HepG2 (cell line): ENCODE data around the gene GPS2. TPM values are rescaled to one million over a fixed set of nuclear protein-coding genes. Genes with fewer than 3 reads are reported as not detected.
A peak's percentile ranks its signal among the peaks of the same experiment; 100 is the strongest.

Experiments
- ARID4A ChIP-seq: sonication (generic); formaldehyde crosslinking; IDR thresholded peaks from 2 replicates; pipeline ENCODE4 v1.5.0; 2020; ENCODE audit warnings: mild to moderate bottlenecking, missing genetic modification reagents, borderline replicate concordance
- EEA1 ChIP-seq: sonication (generic); formaldehyde crosslinking; IDR thresholded peaks from 2 replicates; pipeline ENCODE4 v1.5.1; 2020; ENCODE audit warnings: mild to moderate bottlenecking, missing genetic modification reagents, borderline replicate concordance
- FOXA1 ChIP-seq, 2 experiments: fragments of 450-650 bp in 1 of 2; sonication (generic) in 1 of 2; formaldehyde crosslinking in 1 of 2; IDR thresholded peaks; 2 replicates each; pipeline versions ENCODE4 v1.4.0 to v1.6.1; 2016 to 2020; ENCODE audit warnings: missing genetic modification reagents in 1 of 2
- JUND ChIP-seq: sonication (generic); formaldehyde crosslinking; IDR thresholded peaks from 2 replicates; pipeline ENCODE4 v1.8.0; 2022; ENCODE audit warnings: mild to moderate bottlenecking, missing genetic modification reagents
- LRRFIP1 ChIP-seq: sonication (generic); formaldehyde crosslinking; conservative IDR thresholded peaks from 2 replicates; pipeline ENCODE4 v1.4.0; 2020; ENCODE audit warnings: missing genetic modification reagents
- NFKB2 ChIP-seq: sonication (generic); formaldehyde crosslinking; IDR thresholded peaks from 2 replicates; pipeline ENCODE4 v1.4.0; 2020; ENCODE audit warnings: missing genetic modification reagents, borderline replicate concordance
- SOX6 ChIP-seq, 2 experiments: fragments of 450-650 bp in 1 of 2; sonication (generic) in 1 of 2; formaldehyde crosslinking in 1 of 2; IDR thresholded peaks; 2 replicates each; pipeline versions ENCODE4 v1.4.0 to v1.6.1; 2017 to 2020; ENCODE audit warnings: antibody characterized with exemption in 1 of 2, mild to moderate bottlenecking in 1 of 2, missing genetic modification reagents in 1 of 2
- ZNF24 ChIP-seq: fragments of 450-650 bp; IDR thresholded peaks from 2 replicates; pipeline ENCODE4 v1.6.1; 2017; ENCODE audit warnings: antibody characterized with exemption, mild to moderate bottlenecking
- ZNF275 ChIP-seq: sonication (generic); formaldehyde crosslinking; IDR thresholded peaks from 2 replicates; pipeline ENCODE4 v1.8.0; 2022; ENCODE audit warnings: missing genetic modification reagents, mild to moderate bottlenecking, inconsistent platforms, borderline replicate concordance
- ZNF501 ChIP-seq: sonication (generic); formaldehyde crosslinking; IDR thresholded peaks from 2 replicates; pipeline ENCODE4 v1.5.1; 2020; ENCODE audit warnings: mild to moderate bottlenecking, moderate library complexity, missing genetic modification reagents
- polyA plus RNA-seq, 8 experiments: library from polyadenylated mRNA; depleted of rRNA in 3 of 8; stranded (reverse) in 7 of 8; unstranded in 1 of 8; fragments of >200 nt; fragmentation: Illumina TruSeq in 4 of 8; extraction: Trizol in 4 of 8; gene quantifications; 2 replicates each; pipeline versions ENCODE4 v1.2.1 to v1.2.3, GENCODE V29; 2011 to 2016; ENCODE audit warnings: low read depth in 4 of 8, missing spikeins in 1 of 8, mixed read lengths in 1 of 8; ENCODE audit not compliant: insufficient read depth in 1 of 8
- total RNA-seq, 5 experiments: library from RNA; depleted of rRNA; stranded (reverse); fragments of >200 nt; fragmentation: Illumina TruSeq; extraction: Trizol; gene quantifications; 2 replicates each; pipeline ENCODE4 v1.2.3, GENCODE V29; 2016; ENCODE audit warnings: low read depth in 1 of 5
- TF ChIP-seq, protein P1 (sequence below): sonication (generic); formaldehyde crosslinking; conservative IDR thresholded peaks from 2 replicates; pipeline ENCODE4 v1.8.0; 2022; ENCODE audit warnings: mild to moderate bottlenecking, moderate library complexity, missing genetic modification reagents
- TF ChIP-seq, protein P2 (sequence below): sonication (generic); formaldehyde crosslinking; IDR thresholded peaks from 2 replicates; pipeline ENCODE4 v1.8.0; 2022; ENCODE audit warnings: mild to moderate bottlenecking, missing genetic modification reagents, borderline replicate concordance
- TF ChIP-seq, protein P3 (sequence below): sonication (generic); formaldehyde crosslinking; IDR thresholded peaks from 2 replicates; pipeline ENCODE4 v1.4.0; 2020; ENCODE audit warnings: missing genetic modification reagents

Gene GPS2
- total and polyA plus RNA-seq, 2 of the 13 experiments (the other 11 are each of a cell fraction or from before 2014, with no cell fraction given): 58.0 to 59.4 TPM

DNA sequence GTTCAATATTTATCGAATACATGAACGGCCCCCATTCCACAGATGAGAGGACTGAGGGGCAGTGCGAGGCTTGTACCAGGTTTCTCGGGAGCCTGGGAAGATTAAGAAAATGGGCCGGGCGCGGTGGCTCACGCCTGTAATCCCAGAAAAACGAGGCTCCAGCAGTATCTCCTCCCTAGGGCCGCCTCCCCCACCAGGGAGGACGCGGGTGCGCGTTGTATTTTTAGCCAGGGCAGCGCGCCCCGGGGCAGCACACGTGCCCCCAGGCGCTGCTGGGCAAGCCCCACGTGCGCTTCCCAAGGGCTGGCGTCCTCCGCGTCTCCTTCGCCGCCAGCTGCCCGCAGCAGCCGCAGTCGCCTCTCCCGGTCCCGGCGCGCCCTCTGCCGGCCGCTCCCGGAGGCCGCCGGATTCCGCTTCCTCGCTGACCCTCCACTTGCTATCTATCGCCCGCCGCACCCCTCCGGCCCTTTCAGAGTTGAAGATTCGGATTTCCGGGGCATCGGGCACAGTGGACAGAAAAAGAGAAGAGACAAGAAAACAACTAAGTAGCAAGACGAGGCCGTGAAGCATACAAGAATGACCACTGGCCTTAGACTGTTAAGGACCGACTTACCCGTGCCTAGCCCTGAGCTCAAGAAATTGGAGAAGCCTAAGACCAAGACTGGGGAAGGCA is 18.8 kb downstream of the GPS2 start (continued):
- TF ChIP-seq LRRFIP1 (no peak), ZNF275 (no peak), SOX6 (IDR thresholded peaks at IDR 0.05) (no peak), SOX6 (CRISPR knock-in tag; IDR thresholded peaks at IDR 0.05) (peak; percentile 34; the same call in 1 of the 2 replicates), JUND (CRISPR knock-in tag) (no peak), ZNF501 (0 out of 2 replicates have a peak, but pooled peaks have one; percentile 28), FOXA1 (IDR thresholded peaks at IDR 0.05) (no peak), FOXA1 (CRISPR knock-in tag; IDR thresholded peaks at IDR 0.05) (no peak), ARID4A (peak; percentile 85), EEA1 (CRISPR knock-in tag) (peak; percentile 28; the same call in 1 of the 2 replicates), NFKB2 (CRISPR knock-in tag) (peak; percentile 72; the same call in 1 of the 2 replicates), ZNF24 (no peak)
- TF ChIP-seq, protein P1, sequence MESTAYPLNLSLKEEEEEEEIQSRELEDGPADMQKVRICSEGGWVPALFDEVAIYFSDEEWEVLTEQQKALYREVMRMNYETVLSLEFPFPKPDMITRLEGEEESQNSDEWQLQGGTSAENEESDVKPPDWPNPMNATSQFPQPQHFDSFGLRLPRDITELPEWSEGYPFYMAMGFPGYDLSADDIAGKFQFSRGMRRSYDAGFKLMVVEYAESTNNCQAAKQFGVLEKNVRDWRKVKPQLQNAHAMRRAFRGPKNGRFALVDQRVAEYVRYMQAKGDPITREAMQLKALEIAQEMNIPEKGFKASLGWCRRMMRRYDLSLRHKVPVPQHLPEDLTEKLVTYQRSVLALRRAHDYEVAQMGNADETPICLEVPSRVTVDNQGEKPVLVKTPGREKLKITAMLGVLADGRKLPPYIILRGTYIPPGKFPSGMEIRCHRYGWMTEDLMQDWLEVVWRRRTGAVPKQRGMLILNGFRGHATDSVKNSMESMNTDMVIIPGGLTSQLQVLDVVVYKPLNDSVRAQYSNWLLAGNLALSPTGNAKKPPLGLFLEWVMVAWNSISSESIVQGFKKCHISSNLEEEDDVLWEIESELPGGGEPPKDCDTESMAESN (CRISPR knock-in tag): peak; percentile 48; the same call in 1 of the 2 replicates
- TF ChIP-seq, protein P2, sequence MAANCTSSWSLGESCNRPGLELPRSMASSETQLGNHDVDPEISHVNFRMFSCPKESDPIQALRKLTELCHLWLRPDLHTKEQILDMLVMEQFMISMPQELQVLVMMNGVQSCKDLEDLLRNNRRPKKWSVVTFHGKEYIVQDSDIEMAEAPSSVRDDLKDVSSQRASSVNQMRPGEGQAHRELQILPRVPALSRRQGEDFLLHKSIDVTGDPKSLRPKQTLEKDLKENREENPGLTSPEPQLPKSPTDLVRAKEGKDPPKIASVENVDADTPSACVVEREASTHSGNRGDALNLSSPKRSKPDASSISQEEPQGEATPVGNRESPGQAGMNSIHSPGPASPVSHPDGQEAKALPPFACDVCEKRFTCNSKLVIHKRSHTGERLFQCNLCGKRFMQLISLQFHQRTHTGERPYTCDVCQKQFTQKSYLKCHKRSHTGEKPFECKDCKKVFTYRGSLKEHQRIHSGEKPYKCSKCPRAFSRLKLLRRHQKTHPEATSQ (CRISPR knock-in tag): no peak
- TF ChIP-seq, protein P3, sequence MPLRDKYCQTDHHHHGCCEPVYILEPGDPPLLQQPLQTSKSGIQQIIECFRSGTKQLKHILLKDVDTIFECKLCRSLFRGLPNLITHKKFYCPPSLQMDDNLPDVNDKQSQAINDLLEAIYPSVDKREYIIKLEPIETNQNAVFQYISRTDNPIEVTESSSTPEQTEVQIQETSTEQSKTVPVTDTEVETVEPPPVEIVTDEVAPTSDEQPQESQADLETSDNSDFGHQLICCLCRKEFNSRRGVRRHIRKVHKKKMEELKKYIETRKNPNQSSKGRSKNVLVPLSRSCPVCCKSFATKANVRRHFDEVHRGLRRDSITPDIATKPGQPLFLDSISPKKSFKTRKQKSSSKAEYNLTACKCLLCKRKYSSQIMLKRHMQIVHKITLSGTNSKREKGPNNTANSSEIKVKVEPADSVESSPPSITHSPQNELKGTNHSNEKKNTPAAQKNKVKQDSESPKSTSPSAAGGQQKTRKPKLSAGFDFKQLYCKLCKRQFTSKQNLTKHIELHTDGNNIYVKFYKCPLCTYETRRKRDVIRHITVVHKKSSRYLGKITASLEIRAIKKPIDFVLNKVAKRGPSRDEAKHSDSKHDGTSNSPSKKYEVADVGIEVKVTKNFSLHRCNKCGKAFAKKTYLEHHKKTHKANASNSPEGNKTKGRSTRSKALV: no peak
